Esophagus muscularis mucosa (tissue), 4 donors: ENCODE measurements around the gene DPP7.
"Not testable (repeated sequence)": the region's sequence is repeated elsewhere in the genome, so short reads cannot be mapped to it uniquely, and the experiment has no call there.

Experiments
- EP300 ChIP-seq: sonication (generic); formaldehyde crosslinking; IDR thresholded peaks from one replicate; pipeline ENCODE4 v1.6.1; 2017; ENCODE audit warnings: antibody characterized with exemption
- POLR2A ChIP-seq: fragments of 450-650 bp; IDR thresholded peaks from one replicate; pipeline ENCODE4 v1.6.1; 2017; ENCODE audit warnings: antibody characterized with exemption, moderate library complexity, mild to moderate bottlenecking, low read depth
- POLR2AphosphoS5 ChIP-seq, 2 donors: sonication (generic); formaldehyde crosslinking; IDR thresholded peaks; one replicate each; pipeline ENCODE4 v1.6.1; 2017; ENCODE audit warnings: antibody characterized with exemption in 2 of 2
- TF ChIP-seq, protein P1 (sequence below), 3 experiments: fragments of 200-600 bp in 2 of 3; fragments of 450-650 bp in 1 of 3; sonication (generic) in 2 of 3; IDR thresholded peaks; one replicate each; pipeline ENCODE4 v1.5.1; 2017 to 2019; ENCODE audit warnings: antibody characterized with exemption in 3 of 3, mild to moderate bottlenecking in 2 of 3, moderate library complexity in 1 of 3

DNA sequence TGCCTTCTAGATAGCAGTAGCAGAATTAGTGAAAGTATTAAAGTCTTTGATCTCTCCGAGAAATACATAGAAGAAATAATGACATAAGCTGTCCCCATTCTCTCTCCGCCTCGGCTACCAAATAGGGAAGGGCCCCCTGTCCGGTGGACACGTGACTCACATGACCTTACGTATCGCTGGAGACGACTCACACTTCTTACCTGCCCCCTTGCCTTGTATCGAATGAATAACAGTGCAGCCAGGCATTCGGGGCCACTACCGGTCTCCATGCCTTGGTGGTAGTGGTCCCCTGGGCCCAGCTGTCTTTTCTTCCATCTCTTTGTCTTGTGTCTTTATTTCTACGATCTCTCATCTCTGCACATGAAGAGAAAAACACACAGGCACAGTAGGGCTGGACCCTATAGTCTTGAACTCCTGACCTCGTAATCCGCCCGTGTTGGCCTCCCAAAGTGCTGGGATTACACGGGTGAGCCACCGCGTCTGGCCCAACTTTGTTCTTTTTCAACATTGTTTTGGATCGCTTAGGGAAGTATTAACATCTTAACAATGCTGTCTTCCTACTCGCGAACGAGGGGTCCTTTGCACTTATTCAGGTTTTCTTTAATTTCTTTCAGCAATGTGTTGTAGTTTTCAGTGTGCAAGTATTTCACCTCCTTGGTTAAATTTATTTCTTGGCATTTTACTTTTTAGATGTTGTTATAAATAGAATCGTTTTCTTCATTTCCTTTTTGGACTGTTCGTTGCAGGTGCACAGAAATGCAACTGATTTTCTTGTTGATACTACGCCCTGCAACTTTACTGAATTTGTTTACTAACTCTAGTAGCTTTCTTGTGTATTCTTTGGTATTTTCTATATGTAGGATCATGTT lies 7.6 kb upstream of the DPP7 start:
- not testable (repeated sequence) for TF ChIP-seq POLR2AphosphoS5 (IDR thresholded peaks at IDR 0.05); EP300; POLR2A
- TF ChIP-seq, protein P1, sequence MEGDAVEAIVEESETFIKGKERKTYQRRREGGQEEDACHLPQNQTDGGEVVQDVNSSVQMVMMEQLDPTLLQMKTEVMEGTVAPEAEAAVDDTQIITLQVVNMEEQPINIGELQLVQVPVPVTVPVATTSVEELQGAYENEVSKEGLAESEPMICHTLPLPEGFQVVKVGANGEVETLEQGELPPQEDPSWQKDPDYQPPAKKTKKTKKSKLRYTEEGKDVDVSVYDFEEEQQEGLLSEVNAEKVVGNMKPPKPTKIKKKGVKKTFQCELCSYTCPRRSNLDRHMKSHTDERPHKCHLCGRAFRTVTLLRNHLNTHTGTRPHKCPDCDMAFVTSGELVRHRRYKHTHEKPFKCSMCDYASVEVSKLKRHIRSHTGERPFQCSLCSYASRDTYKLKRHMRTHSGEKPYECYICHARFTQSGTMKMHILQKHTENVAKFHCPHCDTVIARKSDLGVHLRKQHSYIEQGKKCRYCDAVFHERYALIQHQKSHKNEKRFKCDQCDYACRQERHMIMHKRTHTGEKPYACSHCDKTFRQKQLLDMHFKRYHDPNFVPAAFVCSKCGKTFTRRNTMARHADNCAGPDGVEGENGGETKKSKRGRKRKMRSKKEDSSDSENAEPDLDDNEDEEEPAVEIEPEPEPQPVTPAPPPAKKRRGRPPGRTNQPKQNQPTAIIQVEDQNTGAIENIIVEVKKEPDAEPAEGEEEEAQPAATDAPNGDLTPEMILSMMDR (IDR thresholded peaks at IDR 0.05) = not testable (repeated sequence)
